Muscle layer of duodenum (tissue), 2 donors: Measurements from ENCODE around the gene RUFY3.
"Not testable (repeated sequence)": the region's sequence is repeated elsewhere in the genome, so short reads cannot be mapped to it uniquely, and the experiment has no call there.

Source experiments
- H3K27ac ChIP-seq: one replicate; pipeline ENCODE4 v1.7.0; 2013; ENCODE audit warnings: mild to moderate bottlenecking, low read length
- H3K27me3 ChIP-seq: one replicate; pipeline ENCODE4 v1.7.0; 2013; ENCODE audit warnings: low read depth, mild to moderate bottlenecking, control low read depth, low read length
- H3K36me3 ChIP-seq, 2 donors: one replicate each; pipeline ENCODE4 v1.7.0; 2013; ENCODE audit warnings: low read length in 2 of 2, control low read depth in 1 of 2, mild to moderate bottlenecking in 1 of 2; ENCODE audit not compliant: insufficient read depth in 2 of 2, control insufficient read depth in 1 of 2
- H3K4me1 ChIP-seq, 2 donors: one replicate each; pipeline ENCODE4 v1.7.0; 2013; ENCODE audit warnings: low read length in 2 of 2, mild to moderate bottlenecking in 2 of 2, control low read depth in 1 of 2, moderate library complexity in 1 of 2; ENCODE audit not compliant: insufficient read depth in 2 of 2, control insufficient read depth in 1 of 2
- H3K4me3 ChIP-seq, 2 donors: one replicate each; pipeline ENCODE4 v1.7.0; 2013; ENCODE audit warnings: low read length in 2 of 2, low read depth in 1 of 2, mild to moderate bottlenecking in 1 of 2
- H3K9me3 ChIP-seq, 2 donors: one replicate each; pipeline ENCODE4 v1.7.0; 2013; ENCODE audit warnings: low read length in 2 of 2, control low read depth in 1 of 2, mild to moderate bottlenecking in 1 of 2; ENCODE audit not compliant: control insufficient read depth in 1 of 2
- donor health status: healthy.

The RUFY3 gene

DNA sequence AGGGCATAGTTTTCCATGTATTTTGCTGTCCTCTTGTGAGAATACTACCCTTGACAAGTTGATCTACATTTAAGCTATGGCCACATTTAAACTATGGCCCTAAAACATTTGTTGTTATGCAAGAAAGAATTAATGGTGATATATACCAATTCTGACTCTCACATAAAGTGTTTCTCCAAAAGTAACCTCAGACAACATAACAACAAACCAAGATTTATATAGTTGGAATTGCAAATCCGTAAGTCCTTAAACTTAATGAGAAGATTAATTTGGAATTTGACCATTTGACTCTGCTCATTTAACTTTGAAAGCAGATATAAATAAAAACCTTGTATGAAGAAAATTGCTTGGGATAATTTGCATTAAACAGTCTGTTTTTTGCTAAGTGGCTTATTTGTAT, 38.9 kb downstream of the RUFY3 start:
- Histone ChIP-seq H3K27me3 (no peaks in the 10 kb centered on the region), H3K27ac (no peak overlapping the region), H3K36me3 (peaks cover 4 to 20% of the 10 kb centered on the region in 2 donors), H3K4me1 (no peaks in the 10 kb centered on the region), H3K4me3 (no peak overlapping the region), H3K9me3 (no peaks in the 10 kb centered on the region)

DNA sequence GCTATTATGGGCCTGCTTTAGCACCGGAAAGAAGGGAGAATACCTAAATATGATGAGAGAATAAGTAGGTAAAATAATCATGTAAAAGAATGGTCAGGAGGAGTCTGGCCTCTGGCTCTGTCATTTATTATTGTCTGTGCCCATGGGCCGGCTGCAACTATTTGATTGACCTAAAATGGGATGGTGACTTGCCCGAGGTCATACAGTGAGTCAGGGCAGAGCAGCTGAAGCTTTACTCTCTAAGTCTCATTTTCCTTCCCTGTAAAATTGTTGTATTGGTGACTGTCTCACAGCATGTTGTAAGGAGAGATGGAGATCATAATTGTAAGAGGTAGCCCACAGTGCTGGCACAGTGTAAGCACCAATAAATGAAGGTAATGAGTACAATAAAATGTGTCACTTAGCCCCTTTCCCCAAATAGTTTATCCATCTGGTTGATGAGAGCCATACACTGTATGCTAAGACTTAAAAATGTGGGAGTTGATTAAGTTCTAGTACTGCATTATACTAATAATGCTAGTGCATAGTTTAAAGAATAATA, 39.6 kb downstream of the RUFY3 start:
- Histone ChIP-seq H3K4me3 (no peak overlapping the region), H3K27me3 (no peaks in the 10 kb centered on the region), H3K9me3 (no peaks in the 10 kb centered on the region), H3K27ac (no peak overlapping the region), H3K36me3 (peaks cover 4 to 23% of the 10 kb centered on the region in 2 donors), H3K4me1 (no peaks in the 10 kb centered on the region)

DNA sequence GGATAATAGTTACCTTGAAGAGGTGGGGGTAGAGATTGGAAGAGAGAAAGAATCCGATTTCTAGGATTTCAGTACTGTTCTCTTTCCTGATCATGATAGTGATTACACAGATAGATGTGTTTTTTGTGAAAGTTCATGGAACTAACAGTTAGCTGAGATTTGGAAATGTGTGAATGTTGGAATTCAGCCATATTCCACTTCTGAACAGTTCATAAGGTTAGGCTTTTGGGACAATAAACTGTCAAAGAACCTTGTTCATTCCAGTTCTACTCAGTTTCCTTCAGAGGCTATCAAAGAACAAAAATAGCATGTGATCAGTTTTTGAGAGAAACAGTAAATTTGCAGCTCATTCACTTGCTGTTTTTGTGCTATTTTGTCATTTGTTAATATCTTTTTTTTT, 43.6 kb downstream of the RUFY3 start:
- no peaks in the 10 kb centered on the region for H3K27me3 ChIP-seq
- H3K36me3 ChIP-seq: peaks cover 12 to 46% of the 10 kb centered on the region in 2 donors
- no peak overlapping the region for H3K4me3 ChIP-seq
- no peaks in the 10 kb centered on the region for H3K9me3 ChIP-seq
- H3K27ac ChIP-seq: no peak overlapping the region
- H3K4me1 ChIP-seq: no peaks in the 10 kb centered on the region

DNA sequence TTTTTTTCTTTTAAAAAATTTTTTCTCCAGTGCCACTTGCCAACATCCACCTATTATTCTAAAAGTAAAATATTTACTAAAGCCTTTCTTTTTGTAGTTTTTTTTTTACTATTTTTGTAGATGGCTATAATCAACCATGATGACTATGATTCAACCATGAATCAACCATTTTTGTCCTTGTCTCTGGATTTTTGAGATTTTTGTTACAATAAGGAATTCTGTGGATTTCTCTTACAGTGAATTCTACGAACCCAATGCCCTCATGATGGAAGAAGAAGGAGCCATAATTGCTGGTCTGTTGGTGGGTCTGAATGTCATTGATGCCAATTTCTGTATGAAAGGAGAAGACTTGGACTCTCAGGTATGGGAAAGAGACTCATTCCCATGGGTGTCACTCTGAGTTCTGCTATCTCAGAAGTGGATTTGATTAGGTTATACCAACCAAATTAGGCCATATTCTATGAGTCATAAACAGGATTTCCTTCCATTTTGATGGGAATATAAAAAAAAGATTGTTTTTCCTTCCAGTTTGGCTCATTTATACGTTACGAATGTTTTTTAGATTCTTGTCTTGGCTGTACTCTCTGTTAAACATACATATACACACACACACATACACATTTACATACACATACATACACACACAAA, 46.7 kb downstream of the RUFY3 start:
- Histone ChIP-seq H3K4me1 (no peaks in the 10 kb centered on the region), H3K27ac (no peak overlapping the region), H3K27me3 (no peaks in the 10 kb centered on the region), H3K4me3 (no peak overlapping the region), H3K36me3 (peaks cover 16 to 50% of the 10 kb centered on the region in 2 donors), H3K9me3 (no peaks in the 10 kb centered on the region)

DNA sequence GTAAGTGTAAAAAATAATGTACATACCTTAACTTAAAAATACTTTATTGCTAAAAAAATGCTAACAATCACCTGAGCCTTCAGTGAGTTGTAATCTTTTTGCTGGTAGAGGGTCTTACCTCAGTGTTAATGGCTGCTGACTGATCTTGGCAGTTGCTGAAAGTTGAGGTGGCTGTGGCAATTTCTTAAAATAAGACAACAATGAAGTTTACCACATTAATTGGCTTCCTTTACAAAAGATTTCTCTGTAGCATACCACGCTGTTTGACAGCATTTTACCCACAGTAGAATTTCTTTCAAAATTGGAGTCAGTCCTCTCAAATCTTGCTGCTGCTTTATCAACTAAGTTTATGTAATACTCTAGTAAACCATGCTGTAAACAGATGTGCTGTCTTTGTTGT, 47.6 kb downstream of the RUFY3 start:
- not testable (repeated sequence) for H3K4me1 ChIP-seq, H3K27ac ChIP-seq, H3K4me3 ChIP-seq, H3K9me3 ChIP-seq, H3K27me3 ChIP-seq
- H3K36me3 ChIP-seq: peaks cover 16 to 40% of the 10 kb centered on the region in 2 donors

DNA sequence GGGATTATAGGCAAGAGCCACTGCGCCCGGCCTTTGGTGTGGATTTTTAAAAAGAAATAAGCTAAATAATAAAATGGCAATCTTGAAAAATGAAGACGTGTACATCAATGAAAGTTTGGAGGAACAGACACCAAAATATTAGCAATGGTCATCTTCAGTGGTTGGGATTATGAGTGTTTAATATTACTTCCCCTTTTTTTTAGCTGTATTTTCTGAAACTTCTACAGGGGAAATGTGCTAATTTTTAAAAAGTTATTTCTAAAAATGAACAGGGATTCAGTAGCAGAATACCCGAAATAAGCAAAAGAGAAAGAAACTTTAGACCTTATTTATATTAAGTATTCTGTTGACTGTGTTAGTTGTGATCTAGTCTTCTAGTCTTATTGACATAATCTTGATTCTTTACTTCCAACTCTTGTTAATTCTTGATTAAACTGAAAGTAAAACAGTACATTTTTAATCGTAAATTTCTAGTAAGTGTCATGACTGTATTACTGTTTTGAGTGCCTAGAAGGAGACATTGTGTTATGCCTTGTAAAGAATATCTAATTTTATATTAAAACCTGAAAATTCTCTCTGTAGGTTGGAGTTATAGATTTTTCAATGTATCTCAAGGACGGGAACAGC, 51.3 kb downstream of the RUFY3 start:
- Histone ChIP-seq H3K9me3 (no peaks in the 10 kb centered on the region), H3K27ac (no peak overlapping the region), H3K36me3 (peaks cover 16 to 33% of the 10 kb centered on the region in 2 donors), H3K4me1 (no peaks in the 10 kb centered on the region), H3K4me3 (no peak overlapping the region), H3K27me3 (no peaks in the 10 kb centered on the region)

DNA sequence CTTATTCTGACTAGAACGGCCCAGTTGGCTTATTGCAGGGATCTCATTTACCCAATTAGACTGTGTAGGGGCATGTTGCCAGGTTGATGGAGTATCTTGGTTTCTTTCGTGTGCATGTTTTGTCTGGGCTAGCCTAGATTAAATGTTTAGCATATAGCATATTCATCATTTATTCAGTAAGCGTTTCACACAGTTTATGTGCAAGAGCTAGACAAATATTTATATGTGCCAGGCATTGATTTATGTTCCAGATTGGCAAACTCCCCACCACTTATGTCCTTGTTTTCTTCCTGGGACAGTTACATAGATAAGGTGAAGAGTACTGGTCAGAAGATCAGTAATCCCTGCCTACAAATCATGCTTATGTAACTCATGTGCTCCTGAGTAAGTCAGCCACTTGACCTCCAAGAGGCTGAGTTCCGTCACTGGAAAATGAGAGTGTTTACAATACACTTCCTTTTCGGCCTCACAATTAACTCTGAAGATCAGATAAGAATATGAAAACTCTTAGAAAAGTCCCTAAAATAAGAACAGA, 57.2 kb downstream of the RUFY3 start:
- Histone ChIP-seq H3K4me3 (no peak overlapping the region), H3K4me1 (peaks cover 0 to 6% of the 10 kb centered on the region in 2 donors), H3K27ac (no peak overlapping the region), H3K36me3 (peaks cover 13 to 21% of the 10 kb centered on the region in 2 donors), H3K9me3 (no peaks in the 10 kb centered on the region), H3K27me3 (no peaks in the 10 kb centered on the region)

DNA sequence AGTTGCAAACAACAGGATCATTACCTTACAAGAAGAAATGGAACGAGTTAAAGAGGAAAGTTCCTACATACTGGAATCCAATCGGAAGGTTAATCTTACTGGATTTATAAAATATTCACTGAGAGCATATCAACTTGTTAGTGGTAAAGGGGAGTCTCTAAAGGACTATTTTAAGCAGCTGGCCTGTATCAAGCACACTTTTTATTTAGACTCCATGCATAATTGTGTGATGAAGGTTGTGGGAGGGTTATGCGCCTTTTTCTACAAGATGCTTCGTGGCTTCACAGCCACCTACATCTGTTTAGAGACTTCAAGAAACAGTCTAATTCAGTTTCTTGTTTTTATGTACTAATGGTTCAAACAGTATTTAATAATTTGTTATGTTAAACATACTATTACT, 61.3 kb downstream of the RUFY3 start:
- H3K27me3 ChIP-seq: no peaks in the 10 kb centered on the region
- no peak overlapping the region for H3K4me3 ChIP-seq
- peaks cover 0 to 6% of the 10 kb centered on the region in 2 donors for H3K4me1 ChIP-seq
- H3K27ac ChIP-seq: no peak overlapping the region
- H3K9me3 ChIP-seq: no peaks in the 10 kb centered on the region
- H3K36me3 ChIP-seq: peaks cover 9 to 33% of the 10 kb centered on the region in 2 donors

DNA sequence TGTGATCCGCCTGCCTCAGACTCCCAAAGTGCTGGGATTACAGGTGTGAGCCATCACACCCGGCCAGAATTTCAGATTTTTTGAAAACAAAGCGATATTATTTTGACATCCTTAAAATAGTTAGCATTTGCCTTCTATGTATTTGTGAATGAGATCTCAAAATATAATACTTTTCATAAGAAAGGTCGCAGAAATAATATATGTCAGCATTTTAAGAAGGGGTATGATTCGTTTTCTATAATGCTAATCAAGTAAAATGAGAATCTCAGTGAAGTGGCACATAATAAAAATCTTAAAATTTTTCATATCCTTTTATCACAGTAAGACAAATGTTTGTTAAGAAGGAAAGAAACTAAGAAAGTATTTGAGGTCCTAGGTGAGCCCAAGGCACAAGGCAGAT, 65.7 kb downstream of the RUFY3 start:
- no peaks in the 10 kb centered on the region for H3K27me3 ChIP-seq
- no peak overlapping the region for H3K4me3 ChIP-seq
- H3K9me3 ChIP-seq: no peaks in the 10 kb centered on the region
- H3K36me3 ChIP-seq: peaks cover 28 to 49% of the 10 kb centered on the region in 2 donors
- H3K27ac ChIP-seq: no peak overlapping the region
- no peaks in the 10 kb centered on the region for H3K4me1 ChIP-seq

DNA sequence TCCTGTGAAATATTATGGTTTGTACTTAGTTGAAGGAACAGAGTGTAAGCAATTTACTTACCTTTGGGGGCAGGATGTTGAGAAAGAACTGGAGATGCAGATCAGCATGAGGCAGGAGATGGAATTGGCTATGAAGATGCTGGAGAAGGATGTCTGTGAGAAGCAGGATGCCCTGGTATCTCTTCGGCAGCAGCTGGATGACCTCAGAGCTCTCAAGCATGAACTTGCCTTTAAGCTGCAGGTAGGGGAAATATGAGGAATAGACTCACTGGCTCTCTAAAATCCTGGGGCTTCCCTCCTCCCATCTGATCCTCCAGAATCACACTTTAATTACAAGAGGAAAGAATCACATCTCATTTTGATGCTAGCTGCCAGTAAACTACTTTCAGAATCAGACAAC, 67.0 kb downstream of the RUFY3 start:
- Histone ChIP-seq H3K4me3 (no peak overlapping the region), H3K4me1 (no peaks in the 10 kb centered on the region), H3K27ac (no peak overlapping the region), H3K27me3 (no peaks in the 10 kb centered on the region), H3K9me3 (no peaks in the 10 kb centered on the region), H3K36me3 (peaks cover 23 to 54% of the 10 kb centered on the region in 2 donors)

DNA sequence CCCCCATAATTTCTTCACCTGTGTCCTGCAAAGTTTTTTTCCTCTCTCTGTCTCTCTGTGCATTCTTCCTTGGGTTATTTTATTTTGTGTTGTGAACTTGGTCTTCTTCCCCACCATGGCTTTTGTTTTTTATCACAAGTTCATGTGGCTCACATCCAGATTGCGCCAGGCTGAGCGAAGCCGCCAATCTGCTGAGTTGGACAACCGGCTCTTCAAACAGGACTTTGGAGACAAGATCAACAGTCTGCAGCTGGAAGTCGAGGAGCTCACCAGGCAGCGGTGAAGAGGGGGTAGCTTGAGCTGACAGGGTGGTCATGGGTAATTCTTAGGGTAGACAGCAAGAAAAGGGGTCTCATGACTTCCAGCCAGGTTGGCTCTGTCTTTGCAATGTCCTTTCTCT, 71.9 kb downstream of the RUFY3 start:
- Histone ChIP-seq H3K36me3 (peaks cover 26 to 72% of the 10 kb centered on the region in 2 donors), H3K4me3 (no peak overlapping the region), H3K9me3 (no peaks in the 10 kb centered on the region), H3K27ac (no peak overlapping the region), H3K4me1 (no peaks in the 10 kb centered on the region), H3K27me3 (no peaks in the 10 kb centered on the region)
